Ovary (tissue), 9 donors: Measurements from ENCODE around the gene SPAG16. TPM values are rescaled to one million over a fixed set of nuclear protein-coding genes. Genes with fewer than 3 reads are reported as not detected.

Source experiments
- DNase-seq, 5 donors: peaks; one replicate each; pipeline ENCODE4 v3.0.0-alpha.2; 2019 to 2020
- H3K27ac ChIP-seq, 2 donors: fragments of 200-600 bp; one replicate each; pipeline versions ENCODE4 v1.5.1 to v1.8.0; 2019 to 2022
- H3K27me3 ChIP-seq: fragments of 200-600 bp; one replicate; pipeline ENCODE4 v1.8.0; 2022
- H3K36me3 ChIP-seq: fragments of 200-600 bp; sonication (generic); one replicate; pipeline ENCODE4 v1.5.1; 2019
- H3K4me1 ChIP-seq: one replicate; pipeline ENCODE4 v1.8.1; 2013; ENCODE audit warnings: mild to moderate bottlenecking, moderate library complexity; ENCODE audit not compliant: insufficient read depth
- H3K4me3 ChIP-seq: fragments of 200-600 bp; sonication (generic); one replicate; pipeline ENCODE4 v1.5.1; 2017
- H3K9me3 ChIP-seq, 2 donors: fragments of 200-600 bp in 1 of 2; sonication (generic) in 1 of 2; one replicate each; pipeline versions ENCODE4 v1.5.1 to v1.8.1; 2013 to 2019; ENCODE audit warnings: mild to moderate bottlenecking in 1 of 2, moderate library complexity in 1 of 2
- EP300 ChIP-seq: sonication (generic); formaldehyde crosslinking; IDR thresholded peaks from one replicate; pipeline ENCODE4 v1.6.1; 2017; ENCODE audit warnings: antibody characterized with exemption
- POLR2A ChIP-seq: fragments of 450-650 bp; IDR thresholded peaks from one replicate; pipeline ENCODE4 v1.6.1; 2017; ENCODE audit warnings: antibody characterized with exemption, mild to moderate bottlenecking, moderate library complexity
- WGBS, 3 donors: extraction: QIAGEN DNeasy Blood & Tissue Kit in 1 of 3; methylation state at CpG; one replicate each; pipeline versions ENCODE4 v1.1.5 to v1.1.7; 2013 to 2017; 5-methylcytosine and 5-hydroxymethylcytosine counted together
- intact Hi-C, 4 donors: fragments of 100-400 bp; cut with DNase I; formaldehyde crosslinking; loops; one replicate each; pipeline versions ENCODE4 v1.11.0 to v1.15.1; 2022 to 2023
- polyA plus RNA-seq, 2 donors: library from polyadenylated mRNA; stranded (reverse); fragments of 200-250 nt in 1 of 2; fragments of 350-450 nt in 1 of 2; fragmentation: Illumina TruSeq in 1 of 2; extraction: RNeasy Lipid Tissue Mini Kit (QIAGEN cat#74804) in 1 of 2; gene quantifications; one replicate each; pipeline ENCODE4 v1.2.3, GENCODE V29; 2013 to 2014
- total RNA-seq, 7 donors: library from RNA; depleted of rRNA in 2 of 7; stranded (reverse); fragments of >200 nt in 2 of 7; fragmentation: NEBNext Ultra II Directional in 3 of 7; extraction: Animal tissue kit (Norgen Biotek cat#: 25700) in 3 of 7; gene quantifications; one replicate each; pipeline versions ENCODE4 v1.1.0 to v1.2.4, GENCODE V29; 2016 to 2023
- TF ChIP-seq, protein P1 (sequence below), 3 donors: fragments of 450-650 bp in 2 of 3; fragments of 200-600 bp in 1 of 3; IDR thresholded peaks; one replicate each; pipeline versions ENCODE4 v1.5.1 to v1.8.0; 2016 to 2022; ENCODE audit warnings: antibody characterized with exemption in 3 of 3, mild to moderate bottlenecking in 1 of 3
- donor health status: DM: no; HTN: no; CAD: no; lungs with moderate emphysema.
- donor health status: DM: no; HTN: no; CAD: no.
- donor health status: Bipolar disorder and iron deficiency.
- donor health status: DM: yes; HTN: yes; CAD: no.
- donor health status: DM: no; HTN: no; CAD: no.
- donor health status: DM: yes; HTN: yes; CAD: no.

SPAG16 gene
- total and polyA plus RNA-seq, 9 donors = 25.2 to 58.7 (median 28.9) TPM

GRCh38 chr2:214104219-214104618 is 820.0 kb downstream of the SPAG16 start:
- Histone ChIP-seq H3K4me3 (no peak overlapping the region), H3K4me1 (no peaks in the 10 kb centered on the region), H3K27ac (no peak overlapping the region), H3K36me3 (no peaks in the 10 kb centered on the region), H3K9me3 (no peaks in the 10 kb centered on the region), H3K27me3 (no peaks in the 10 kb centered on the region)
- TF ChIP-seq, protein P1, sequence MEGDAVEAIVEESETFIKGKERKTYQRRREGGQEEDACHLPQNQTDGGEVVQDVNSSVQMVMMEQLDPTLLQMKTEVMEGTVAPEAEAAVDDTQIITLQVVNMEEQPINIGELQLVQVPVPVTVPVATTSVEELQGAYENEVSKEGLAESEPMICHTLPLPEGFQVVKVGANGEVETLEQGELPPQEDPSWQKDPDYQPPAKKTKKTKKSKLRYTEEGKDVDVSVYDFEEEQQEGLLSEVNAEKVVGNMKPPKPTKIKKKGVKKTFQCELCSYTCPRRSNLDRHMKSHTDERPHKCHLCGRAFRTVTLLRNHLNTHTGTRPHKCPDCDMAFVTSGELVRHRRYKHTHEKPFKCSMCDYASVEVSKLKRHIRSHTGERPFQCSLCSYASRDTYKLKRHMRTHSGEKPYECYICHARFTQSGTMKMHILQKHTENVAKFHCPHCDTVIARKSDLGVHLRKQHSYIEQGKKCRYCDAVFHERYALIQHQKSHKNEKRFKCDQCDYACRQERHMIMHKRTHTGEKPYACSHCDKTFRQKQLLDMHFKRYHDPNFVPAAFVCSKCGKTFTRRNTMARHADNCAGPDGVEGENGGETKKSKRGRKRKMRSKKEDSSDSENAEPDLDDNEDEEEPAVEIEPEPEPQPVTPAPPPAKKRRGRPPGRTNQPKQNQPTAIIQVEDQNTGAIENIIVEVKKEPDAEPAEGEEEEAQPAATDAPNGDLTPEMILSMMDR (IDR thresholded peaks at IDR 0.05) = no peak
- TF ChIP-seq POLR2A (no peak), EP300 (no peak)
- DNase-seq = no peak
- 79 to 90% (median 85%) methylated on average over 3 of the region's 3 CpGs for WGBS, 3 donors
- intact Hi-C loops = no loop called here

- H3K36me3 ChIP-seq = no peaks in the 10 kb centered on the region
- H3K9me3 ChIP-seq = no peaks in the 10 kb centered on the region
- H3K27me3 ChIP-seq = no peaks in the 10 kb centered on the region
- intact Hi-C loops = no loop called here
- TF ChIP-seq EP300 = no peak
- TF ChIP-seq POLR2A = no peak
- TF ChIP-seq, protein P1 (IDR thresholded peaks at IDR 0.05) = no peak
- no peaks in the 10 kb centered on the region for H3K4me1 ChIP-seq
- 93 to 97% (median 95%) methylated on average over 5 of the region's 5 CpGs for whole genome bisulfite sequencing, 3 donors
- H3K27ac ChIP-seq = no peak overlapping the region
- no peak overlapping the region for H3K4me3 ChIP-seq
- DNase-seq = no peak
Measured at GRCh38 chr2:214104967-214105366, 820.7 kb downstream of the SPAG16 start.

- intact Hi-C loops = no loop called here
- WGBS, 3 donors = 51 to 63% (median 55%) methylated on average over 1 of the region's 1 CpG
- H3K4me1 ChIP-seq = no peaks in the 10 kb centered on the region
- no peaks in the 10 kb centered on the region for H3K36me3 ChIP-seq
- no peak for DNase-seq
- H3K4me3 ChIP-seq = no peak overlapping the region
- no peak overlapping the region for H3K27ac ChIP-seq
- H3K9me3 ChIP-seq = no peaks in the 10 kb centered on the region
- TF ChIP-seq, protein P1 (IDR thresholded peaks at IDR 0.05) = no peak
- TF ChIP-seq EP300 = no peak
- TF ChIP-seq POLR2A = no peak
- no peaks in the 10 kb centered on the region for H3K27me3 ChIP-seq
Measured at GRCh38 chr2:214107726-214108125, 823.5 kb downstream of the SPAG16 start.

- no peak overlapping the region for H3K4me3 ChIP-seq
- H3K27ac ChIP-seq = no peak overlapping the region
- no peaks in the 10 kb centered on the region for H3K36me3 ChIP-seq
- WGBS, 3 donors = 91 to 93% (median 93%) methylated on average over 1 of the region's 1 CpG
- intact Hi-C loops = no loop called here
- DNase-seq = no peak
- no peaks in the 10 kb centered on the region for H3K4me1 ChIP-seq
- TF ChIP-seq POLR2A (no peak), EP300 (no peak)
- TF ChIP-seq, protein P1 (IDR thresholded peaks at IDR 0.05) = no peak
- no peaks in the 10 kb centered on the region for H3K27me3 ChIP-seq
- no peaks in the 10 kb centered on the region for H3K9me3 ChIP-seq
Measured at GRCh38 chr2:214108598-214108997, 824.3 kb downstream of the SPAG16 start.

DNA sequence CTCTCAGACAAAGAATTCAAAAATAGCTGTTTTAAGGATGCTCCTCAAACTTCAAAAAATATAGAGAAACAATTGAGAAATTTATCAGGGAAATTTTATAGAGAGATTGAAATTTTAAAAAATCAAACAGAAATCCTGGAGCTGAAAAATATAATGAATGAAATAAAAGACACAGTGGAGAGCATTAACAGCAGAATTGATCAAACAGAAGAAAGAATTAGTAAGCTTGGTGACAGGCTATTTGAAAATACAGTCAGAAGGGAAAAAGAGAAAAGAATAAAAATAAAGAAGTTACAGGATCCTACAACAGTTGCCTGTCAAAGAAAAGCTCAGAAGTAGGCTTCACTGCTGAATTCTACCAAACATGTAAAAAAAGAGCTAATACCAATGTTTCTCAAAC is 832.8 kb downstream of the SPAG16 start:
- DNase-seq = no peak
- no peaks in the 10 kb centered on the region for H3K27me3 ChIP-seq
- H3K27ac ChIP-seq = no peak overlapping the region
- H3K36me3 ChIP-seq = no peaks in the 10 kb centered on the region
- no peaks in the 10 kb centered on the region for H3K4me1 ChIP-seq
- no peak for TF ChIP-seq POLR2A
- no peak overlapping the region for H3K4me3 ChIP-seq
- intact Hi-C loops = loop anchor here in 1 of 4 donors (10.0 kb wide), 1 partner anchor 1418 kb away; no protein-coding TSS in a partner anchor
- H3K9me3 ChIP-seq = no peaks in the 10 kb centered on the region
